K562 (cell line): Measurements from ENCODE around the gene HMBS. TPM values are rescaled to one million over a fixed set of nuclear protein-coding genes. Genes with fewer than 3 reads are reported as not detected.

Source experiments
- ATAC-seq: fragments of 200-7000 bp; cut with Tn5 transposase; 3 replicates; pipeline ENCODE4 v1.9.1; 2020; ENCODE audit warnings: moderate library complexity
- BruUV-seq: library from RNA; stranded (reverse); fragments of 400-500 nt; replicated peaks from 2 replicates; lab custom pipeline; 2021; lab: Mats Ljungman, UMichigan
- CTCF ChIA-PET: fragments of 300-600 bp; formaldehyde crosslinking; extraction: SDS; loops from one replicate; lab custom pipeline; 2021; ENCODE audit warnings: low intra/inter-chr PET ratio; lab: Yijun Ruan, JAX
- POLR2A ChIA-PET: fragments of 300-600, 350-650 bp; sonication (Branson Sonifier 250); formaldehyde crosslinking; extraction: SDS; loops from one replicate; lab custom pipeline; 2021; ENCODE audit warnings: antibody characterized with exemption, inconsistent platforms; lab: Yijun Ruan, JAX
- DNase-seq, 4 experiments: peaks; one replicate each; pipeline versions ENCODE4 v3.0.0 to v3.0.0-alpha.2; 2011 to 2018; ENCODE audit warnings: low spot score in 3 of 4, mixed read lengths in 3 of 4; ENCODE audit errors: extremely low read depth in 1 of 4
- FAIRE-seq: peaks from 2 replicates; lab custom pipeline; 2011; peaks lifted over from hg19 to GRCh38; lab: Jason Lieb, UNC
- H2AFZ ChIP-seq: 2 replicates; pipeline ENCODE4 v1.6.0; 2011; ENCODE audit warnings: low read depth, low read length, control low read depth, inconsistent platforms
- H3K27ac ChIP-seq: fragments of 200-600 bp; 3 replicates; pipeline ENCODE4 v1.8.0; 2011; ENCODE audit warnings: low read depth, mild to moderate bottlenecking, control low read depth, inconsistent platforms, low read length, moderate library complexity, mixed read lengths; ENCODE audit errors: extremely low read depth
- H3K27me3 ChIP-seq, 2 experiments: fragments of 300-600 bp in 1 of 2; 2 replicates in 1 of 2; 3 replicates in 1 of 2; pipeline versions ENCODE4 v1.6.0 to v1.8.0; 2011; ENCODE audit warnings: inconsistent platforms in 2 of 2, low read length in 2 of 2, mild to moderate bottlenecking in 1 of 2, mixed read lengths in 1 of 2, moderate library complexity in 1 of 2; ENCODE audit not compliant: control insufficient read depth in 2 of 2, insufficient read depth in 2 of 2
- H3K36me3 ChIP-seq: fragments of 300-600 bp; 3 replicates; pipeline ENCODE4 v1.8.0; 2011; ENCODE audit warnings: mild to moderate bottlenecking, low read length, inconsistent platforms; ENCODE audit not compliant: control insufficient read depth, insufficient read depth
- H3K4me1 ChIP-seq, 2 experiments: fragments of 200-600 bp in 1 of 2; replicated peaks in 1 of 2; 2 replicates in 1 of 2; 3 replicates in 1 of 2; pipeline versions ENCODE4 v1.5.1 to v1.8.0; 2011; ENCODE audit warnings: inconsistent platforms in 2 of 2, low read length in 2 of 2, mild to moderate bottlenecking in 1 of 2, mixed read lengths in 1 of 2, moderate library complexity in 1 of 2; ENCODE audit not compliant: control insufficient read depth in 2 of 2, insufficient read depth in 2 of 2
- H3K4me2 ChIP-seq: 2 replicates; pipeline ENCODE4 v1.6.1; 2011; ENCODE audit warnings: low read length, control low read depth, inconsistent platforms, mixed read lengths; ENCODE audit not compliant: insufficient read depth
- H3K4me3 ChIP-seq: fragments of 200-600 bp; sonication (generic), shearing (Covaris generic); 2 replicates; pipeline ENCODE4 v1.5.1; 2016; ENCODE audit warnings: control low read depth, inconsistent platforms
- H3K79me2 ChIP-seq: fragments of 200-600 bp; 3 replicates; pipeline ENCODE4 v1.8.0; 2011; ENCODE audit warnings: low read length, inconsistent platforms; ENCODE audit not compliant: control insufficient read depth, insufficient read depth
- H3K9ac ChIP-seq, 2 experiments: 2 replicates each; pipeline versions ENCODE4 v1.6.0 to v1.6.1; 2011; ENCODE audit warnings: low read depth in 2 of 2, low read length in 2 of 2, control low read depth in 1 of 2, inconsistent platforms in 1 of 2, mild to moderate bottlenecking in 1 of 2, mixed read lengths in 1 of 2; ENCODE audit not compliant: insufficient read depth in 1 of 2
- H3K9me1 ChIP-seq: one replicate; pipeline ENCODE4 v1.6.0; 2011; ENCODE audit warnings: inconsistent platforms, mild to moderate bottlenecking, low read length, moderate library complexity; ENCODE audit not compliant: control insufficient read depth, insufficient read depth
- H3K9me3 ChIP-seq: replicated peaks from 2 replicates; pipeline ENCODE4 v1.5.1; 2011; ENCODE audit warnings: low read depth, low read length, inconsistent platforms; ENCODE audit not compliant: control insufficient read depth, insufficient read depth
- H4K20me1 ChIP-seq: replicated peaks from 2 replicates; pipeline ENCODE4 v1.6.1; 2011; ENCODE audit warnings: low read length, inconsistent platforms, mixed read lengths; ENCODE audit not compliant: control insufficient read depth, insufficient read depth
- ADNP ChIP-seq: fragments of 200-800 bp; sonication (Bioruptor generic); IDR thresholded peaks from 2 replicates; pipeline ENCODE4 v1.6.1; 2016; ENCODE audit warnings: missing genetic modification characterization, missing compliant biosample characterization
- FOXM1 ChIP-seq, 2 experiments: fragments of 450-650 bp in 1 of 2; sonication (generic) in 1 of 2; formaldehyde crosslinking in 1 of 2; IDR thresholded peaks; 2 replicates each; pipeline versions ENCODE4 v1.6.1 to v1.9.0; 2017 to 2022; ENCODE audit warnings: low read depth in 2 of 2, mild to moderate bottlenecking in 2 of 2, missing genetic modification reagents in 1 of 2, moderate library complexity in 1 of 2
- HMBOX1 ChIP-seq: sonication (generic); IDR thresholded peaks from 2 replicates; pipeline ENCODE4 v1.6.1; 2016
- MTA1 ChIP-seq: fragments of 450-650 bp; IDR thresholded peaks from 2 replicates; pipeline ENCODE4 v1.6.1; 2017; ENCODE audit warnings: borderline replicate concordance
- PRDM10 ChIP-seq: fragments of 450-650 bp; IDR thresholded peaks from 2 replicates; pipeline ENCODE4 v1.6.1; 2018; ENCODE audit not compliant: partially characterized antibody
- RAD51 ChIP-seq: fragments of 450-650 bp; IDR thresholded peaks from 2 replicates; pipeline ENCODE4 v1.7.1; 2016; ENCODE audit warnings: low read depth, mild to moderate bottlenecking, borderline replicate concordance
- SMARCC2 ChIP-seq: fragments of 450-650 bp; IDR thresholded peaks from 2 replicates; pipeline ENCODE4 v1.6.1; 2017; ENCODE audit warnings: antibody characterized with exemption, moderate library complexity, mild to moderate bottlenecking, low read depth
- TFE3 ChIP-seq: fragments of 450-650 bp; formaldehyde crosslinking; IDR thresholded peaks from 2 replicates; pipeline ENCODE4 v1.4.0; 2020; ENCODE audit warnings: mild to moderate bottlenecking, mixed read lengths
- TSC22D4 ChIP-seq: fragments of 450-650 bp; IDR thresholded peaks from 2 replicates; pipeline ENCODE4 v1.6.1; 2016; ENCODE audit warnings: missing genetic modification characterization, missing biosample characterization, control low read depth
- ZNF316 ChIP-seq: fragments of 450-650 bp; IDR thresholded peaks from 2 replicates; pipeline ENCODE4 v1.6.1; 2016
- ZNF780A ChIP-seq: fragments of 250-450 bp; sonication (Bioruptor Pico); IDR thresholded peaks from 2 replicates; pipeline ENCODE4 v1.5.0; 2021; ENCODE audit warnings: mild to moderate bottlenecking
- WGBS: fragments of 100-300 bp; shearing (Covaris generic); methylation state at CpG from one replicate; pipeline ENCODE4 v1.1.6; 2016; ENCODE audit warnings: low coverage, mixed read lengths; ENCODE audit not compliant: insufficient coverage; ENCODE audit errors: missing lambda C conversion rate; 5-methylcytosine and 5-hydroxymethylcytosine counted together
- in situ Hi-C: fragments of 300-500 bp; cut with MboI; formaldehyde crosslinking; loops from 4 replicates; pipeline ENCODE4 v1.15.0; 2018; ENCODE audit warnings: inconsistent platforms, mixed read lengths
- intact Hi-C: fragments of 100-400 bp; cut with micrococcal nuclease; formaldehyde crosslinking; loops from 2 replicates; pipeline ENCODE4 v1.14.2; 2022
- polyA plus RNA-seq, 8 experiments: library from polyadenylated mRNA; depleted of rRNA in 4 of 8; stranded (reverse) in 5 of 8; unstranded in 3 of 8; fragments of >200 nt; fragmentation: Nextera tagmentation in 2 of 8; fragmentation: Illumina TruSeq in 1 of 8; extraction: Ambion mirVana in 2 of 8; extraction: Trizol in 1 of 8; gene quantifications; 2 replicates each; pipeline versions ENCODE4 v1.2.1 to v1.2.3, GENCODE V29; 2011 to 2014; ENCODE audit warnings: inconsistent platforms in 1 of 8, missing spikeins in 1 of 8
- total RNA-seq, 7 experiments: library from RNA; depleted of rRNA in 6 of 7; stranded (reverse); fragments of >200 nt in 6 of 7; fragmentation: Illumina TruSeq in 2 of 7; extraction: Trizol in 2 of 7; gene quantifications; 2 replicates each; pipeline versions ENCODE4 v1.2.1 to v1.2.3, GENCODE V29; 2011 to 2021; ENCODE audit warnings: low replicate concordance in 1 of 7

The HMBS gene
- total and polyA plus RNA-seq, 9 of the 15 experiments (the other 6 are each of a cell fraction or from before 2014, with no cell fraction given): 56.9 to 385 (median 286) TPM

- in situ Hi-C loops (no loop called here), intact Hi-C loops (no loop called here)
- Histone ChIP-seq H3K4me3 (no peak overlapping the region), H3K27ac (peak overlapping the region; percentile 32; the same call in 2 of the 3 replicates), H4K20me1 (no peaks in the 10 kb centered on the region), H3K9ac (no peak overlapping the region), H3K9me1 (no peaks in the 10 kb centered on the region), H2AFZ (no peak overlapping the region), H3K4me2 (peak overlapping the region; percentile 36; the same call in 1 of the 2 replicates), H3K36me3 (peaks cover 17% of the 10 kb centered on the region), H3K9me3 (no peaks in the 10 kb centered on the region), H3K4me1 (peaks cover 17 to 25% of the 10 kb centered on the region in 2 experiments), H3K79me2 (peaks cover 47% of the 10 kb centered on the region), H3K27me3 (no peaks in the 10 kb centered on the region)
- ATAC-seq (peak; percentile 22; the same call in 1 of the 3 replicates), FAIRE-seq (peak; percentile 72), DNase-seq (peak in 3 of 4 experiments; percentile 14 to 87 (median 43))
- CTCF ChIA-PET: no interaction called here
- BruUV-seq: no TSS peak
- 6% methylated on average over 5 of the region's 5 CpGs for WGBS
- POLR2A ChIA-PET: interaction anchor here (0.6 to 1.2 kb wide), 3 partner anchors 12 to 1167 kb away, joined by 3 to 5 read pairs (median 5); no protein-coding TSS in a partner anchor
- no peak for TF ChIP-seq TSC22D4 (tag)
- TF ChIP-seq RAD51: no peak
- TF ChIP-seq TFE3 (CRISPR knock-in tag): no peak
- TF ChIP-seq FOXM1 (IDR thresholded peaks at IDR 0.05; ENCODE audit: low read depth): no peak
- TF ChIP-seq FOXM1 (CRISPR knock-in tag; IDR thresholded peaks at IDR 0.05; ENCODE audit: low read depth): no peak
- peak; percentile 100 for TF ChIP-seq ADNP
- peak; percentile 84 for TF ChIP-seq ZNF316
- TF ChIP-seq HMBOX1: no peak
- TF ChIP-seq MTA1: no peak
- peak; percentile 30; the same call in 1 of the 2 replicates for TF ChIP-seq SMARCC2
- peak; percentile 67 for TF ChIP-seq PRDM10
- TF ChIP-seq ZNF780A (CRISPR knock-in tag): no peak
These were observed 21.9 kb upstream of the HMBS start for GRCh38 chr11:119062779-119063178.
